ENCODE data around the gene NBEA. TPM values are rescaled to one million over a fixed set of nuclear protein-coding genes. Genes with fewer than 3 reads are reported as not detected.

Gene NBEA
- total RNA-seq, 1 experiment from 2014 or later, result 3.3 TPM

- H3K36me3 Mint-ChIP-seq (ENCODE audit: insufficient read depth, unreplicated experiment), result no peaks in the 10 kb centered on the region
- peaks cover 8% of the 10 kb centered on the region for H3K4me1 Mint-ChIP-seq (ENCODE audit: insufficient read depth, unreplicated experiment)
- POLR2A ChIA-PET, result interaction anchor here (0.7 kb wide), 1 partner anchor 84 kb away, joined by 3 read pairs; no protein-coding TSS in a partner anchor
- TF ChIP-seq, protein P1, sequence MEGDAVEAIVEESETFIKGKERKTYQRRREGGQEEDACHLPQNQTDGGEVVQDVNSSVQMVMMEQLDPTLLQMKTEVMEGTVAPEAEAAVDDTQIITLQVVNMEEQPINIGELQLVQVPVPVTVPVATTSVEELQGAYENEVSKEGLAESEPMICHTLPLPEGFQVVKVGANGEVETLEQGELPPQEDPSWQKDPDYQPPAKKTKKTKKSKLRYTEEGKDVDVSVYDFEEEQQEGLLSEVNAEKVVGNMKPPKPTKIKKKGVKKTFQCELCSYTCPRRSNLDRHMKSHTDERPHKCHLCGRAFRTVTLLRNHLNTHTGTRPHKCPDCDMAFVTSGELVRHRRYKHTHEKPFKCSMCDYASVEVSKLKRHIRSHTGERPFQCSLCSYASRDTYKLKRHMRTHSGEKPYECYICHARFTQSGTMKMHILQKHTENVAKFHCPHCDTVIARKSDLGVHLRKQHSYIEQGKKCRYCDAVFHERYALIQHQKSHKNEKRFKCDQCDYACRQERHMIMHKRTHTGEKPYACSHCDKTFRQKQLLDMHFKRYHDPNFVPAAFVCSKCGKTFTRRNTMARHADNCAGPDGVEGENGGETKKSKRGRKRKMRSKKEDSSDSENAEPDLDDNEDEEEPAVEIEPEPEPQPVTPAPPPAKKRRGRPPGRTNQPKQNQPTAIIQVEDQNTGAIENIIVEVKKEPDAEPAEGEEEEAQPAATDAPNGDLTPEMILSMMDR (IDR thresholded peaks at IDR 0.05; ENCODE audit: unreplicated experiment), result no peak
- no TSS peak for BruUV-seq (replicated peaks)
- no peaks in the 10 kb centered on the region for H3K27me3 Mint-ChIP-seq (ENCODE audit: insufficient read depth, unreplicated experiment)
- no peak overlapping the region for H3K27ac Mint-ChIP-seq (ENCODE audit: low read depth, unreplicated experiment)
- no peak overlapping the region for H3K4me3 Mint-ChIP-seq (ENCODE audit: unreplicated experiment)
- no peak for DNase-seq (ENCODE audit: unreplicated experiment)
- CTCF ChIA-PET, result no interaction called here
- intact Hi-C loops (cut with micrococcal nuclease), result no loop called here
- H3K9me3 Mint-ChIP-seq (ENCODE audit: unreplicated experiment), result no peaks in the 10 kb centered on the region
These were observed 654.4 kb downstream of the NBEA start for GRCh38 chr13:35596321-35597030.

DNA sequence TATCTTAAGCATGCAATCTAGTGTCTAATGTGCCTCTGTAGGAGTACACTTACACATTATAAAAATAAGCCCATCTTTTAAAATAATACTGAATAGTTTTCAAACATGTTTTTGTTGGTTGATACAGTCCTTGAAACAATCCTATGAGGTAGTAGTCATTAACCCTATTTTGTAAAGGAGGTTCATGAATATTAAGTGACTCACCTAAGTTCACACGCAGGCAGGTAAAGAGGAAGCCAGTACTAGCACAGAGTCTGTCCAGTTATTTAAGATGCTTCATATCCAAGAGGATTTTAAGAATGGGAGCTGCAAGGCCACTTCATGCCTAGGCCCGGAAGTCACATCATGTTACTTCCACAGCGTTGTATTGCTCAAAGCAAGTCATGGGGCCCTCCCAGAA lies 655.4 kb downstream of the NBEA start:
- TF ChIP-seq, protein P1 (IDR thresholded peaks at IDR 0.05; ENCODE audit: unreplicated experiment), result no peak
- no peaks in the 10 kb centered on the region for H3K36me3 Mint-ChIP-seq (ENCODE audit: insufficient read depth, unreplicated experiment)
- ChIA-PET CTCF (no interaction called here), POLR2A (no interaction called here)
- BruUV-seq (replicated peaks), result no TSS peak
- DNase-seq (ENCODE audit: unreplicated experiment), result no peak
- intact Hi-C loops (cut with micrococcal nuclease), result no loop called here
- no peaks in the 10 kb centered on the region for H3K27me3 Mint-ChIP-seq (ENCODE audit: insufficient read depth, unreplicated experiment)
- H3K4me3 Mint-ChIP-seq (ENCODE audit: unreplicated experiment), result no peak overlapping the region
- peaks cover 8% of the 10 kb centered on the region for H3K4me1 Mint-ChIP-seq (ENCODE audit: insufficient read depth, unreplicated experiment)
- H3K9me3 Mint-ChIP-seq (ENCODE audit: unreplicated experiment), result no peaks in the 10 kb centered on the region
- no peak overlapping the region for H3K27ac Mint-ChIP-seq (ENCODE audit: low read depth, unreplicated experiment)

DNA sequence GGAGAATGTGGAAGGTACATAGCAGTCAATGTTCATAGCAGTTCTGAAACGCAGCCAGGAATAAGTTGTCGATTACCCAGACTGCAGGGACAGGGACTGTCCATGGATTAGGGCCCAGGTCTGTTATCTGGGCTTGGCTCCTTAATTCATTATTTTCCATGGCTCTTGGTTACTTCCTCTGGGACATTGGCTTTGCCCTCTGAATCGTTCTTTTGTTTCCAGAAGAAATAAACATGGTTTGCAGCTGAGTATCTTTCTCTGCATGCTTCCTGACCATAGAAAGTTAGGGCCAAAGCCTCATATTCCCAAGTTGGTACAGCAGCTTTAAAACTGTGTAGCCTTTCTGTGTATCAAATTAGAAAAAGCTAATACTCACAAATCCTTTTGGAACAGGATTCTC lies 656.2 kb downstream of the NBEA start:
- ChIA-PET POLR2A (interaction anchor here (1.1 kb wide), 1 partner anchor 12 kb away, joined by 4 read pairs; no protein-coding TSS in a partner anchor), CTCF (interaction anchor here (0.6 kb wide), 1 partner anchor 20 kb away, joined by 3 read pairs; no protein-coding TSS in a partner anchor)
- TF ChIP-seq, protein P1 (IDR thresholded peaks at IDR 0.05; ENCODE audit: unreplicated experiment), result no peak
- H3K27ac Mint-ChIP-seq (ENCODE audit: low read depth, unreplicated experiment), result no peak overlapping the region
- BruUV-seq (replicated peaks), result no TSS peak
- H3K4me3 Mint-ChIP-seq (ENCODE audit: unreplicated experiment), result no peak overlapping the region
- H3K36me3 Mint-ChIP-seq (ENCODE audit: insufficient read depth, unreplicated experiment), result no peaks in the 10 kb centered on the region
- H3K27me3 Mint-ChIP-seq (ENCODE audit: insufficient read depth, unreplicated experiment), result no peaks in the 10 kb centered on the region
- intact Hi-C loops (cut with micrococcal nuclease), result no loop called here
- H3K9me3 Mint-ChIP-seq (ENCODE audit: unreplicated experiment), result no peaks in the 10 kb centered on the region
- peaks cover 8% of the 10 kb centered on the region for H3K4me1 Mint-ChIP-seq (ENCODE audit: insufficient read depth, unreplicated experiment)
- DNase-seq (ENCODE audit: unreplicated experiment), result no peak

DNA sequence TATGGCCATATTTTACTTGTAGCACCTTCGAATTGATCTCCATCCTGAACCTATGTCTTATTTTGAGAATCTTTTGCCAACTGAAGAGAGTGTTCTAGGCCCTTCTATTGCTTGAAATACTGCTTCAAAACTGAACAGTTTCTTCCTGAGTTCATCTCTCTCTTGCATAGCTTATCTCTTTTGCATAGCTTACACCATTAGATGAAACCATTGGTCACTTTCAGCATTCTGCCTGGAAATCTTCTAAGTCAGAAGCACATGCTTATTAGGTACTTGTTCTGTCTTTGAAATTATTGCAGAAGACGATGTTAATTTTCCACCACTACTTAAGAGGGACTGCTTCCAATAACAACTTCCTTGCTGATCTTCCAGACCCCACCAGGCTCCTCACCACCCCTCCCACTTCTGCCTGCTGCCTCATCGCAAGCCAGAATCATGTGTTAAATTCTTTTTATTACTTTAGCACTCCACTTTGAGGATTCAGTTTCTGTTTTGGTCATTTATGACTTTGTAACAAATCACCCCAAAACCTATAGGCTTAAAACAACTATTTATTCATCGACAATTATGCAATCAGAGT lies 656.8 kb downstream of the NBEA start:
- TF ChIP-seq, protein P1 (IDR thresholded peaks at IDR 0.05; ENCODE audit: unreplicated experiment), result no peak
- intact Hi-C loops (cut with micrococcal nuclease), result no loop called here
- no peaks in the 10 kb centered on the region for H3K9me3 Mint-ChIP-seq (ENCODE audit: unreplicated experiment)
- H3K27ac Mint-ChIP-seq (ENCODE audit: low read depth, unreplicated experiment), result peak overlapping the region; percentile 46
- no peak for DNase-seq (ENCODE audit: unreplicated experiment)
- H3K36me3 Mint-ChIP-seq (ENCODE audit: insufficient read depth, unreplicated experiment), result no peaks in the 10 kb centered on the region
- H3K4me1 Mint-ChIP-seq (ENCODE audit: insufficient read depth, unreplicated experiment), result peaks cover 8% of the 10 kb centered on the region
- CTCF ChIA-PET, result interaction anchor here (0.6 kb wide), 1 partner anchor 19 kb away, joined by 3 read pairs; no protein-coding TSS in a partner anchor
- no peaks in the 10 kb centered on the region for H3K27me3 Mint-ChIP-seq (ENCODE audit: insufficient read depth, unreplicated experiment)
- BruUV-seq (replicated peaks), result no TSS peak
- H3K4me3 Mint-ChIP-seq (ENCODE audit: unreplicated experiment), result no peak overlapping the region
- POLR2A ChIA-PET, result interaction anchor here (0.7 to 1.1 kb wide), 3 partner anchors 11 to 24 kb away, joined by 3 to 4 read pairs (median 3); no protein-coding TSS in a partner anchor

Measured in MCF 10A (cell line).